PC-9 (cell line): ENCODE measurements around the gene JOSD1.

Experiments used
- EZH2 ChIP-seq: fragments of 200-600 bp; sonication (generic); IDR thresholded peaks from 2 replicates; pipeline ENCODE4 v1.8.0; 2017; ENCODE audit warnings: antibody characterized with exemption, low read depth
- TF ChIP-seq, protein P1 (sequence below): fragments of 200-600 bp; sonication (generic); conservative IDR thresholded peaks from 2 replicates; pipeline ENCODE4 v1.6.1; 2017; ENCODE audit warnings: mixed run types, antibody characterized with exemption, mild to moderate bottlenecking, moderate library complexity

DNA sequence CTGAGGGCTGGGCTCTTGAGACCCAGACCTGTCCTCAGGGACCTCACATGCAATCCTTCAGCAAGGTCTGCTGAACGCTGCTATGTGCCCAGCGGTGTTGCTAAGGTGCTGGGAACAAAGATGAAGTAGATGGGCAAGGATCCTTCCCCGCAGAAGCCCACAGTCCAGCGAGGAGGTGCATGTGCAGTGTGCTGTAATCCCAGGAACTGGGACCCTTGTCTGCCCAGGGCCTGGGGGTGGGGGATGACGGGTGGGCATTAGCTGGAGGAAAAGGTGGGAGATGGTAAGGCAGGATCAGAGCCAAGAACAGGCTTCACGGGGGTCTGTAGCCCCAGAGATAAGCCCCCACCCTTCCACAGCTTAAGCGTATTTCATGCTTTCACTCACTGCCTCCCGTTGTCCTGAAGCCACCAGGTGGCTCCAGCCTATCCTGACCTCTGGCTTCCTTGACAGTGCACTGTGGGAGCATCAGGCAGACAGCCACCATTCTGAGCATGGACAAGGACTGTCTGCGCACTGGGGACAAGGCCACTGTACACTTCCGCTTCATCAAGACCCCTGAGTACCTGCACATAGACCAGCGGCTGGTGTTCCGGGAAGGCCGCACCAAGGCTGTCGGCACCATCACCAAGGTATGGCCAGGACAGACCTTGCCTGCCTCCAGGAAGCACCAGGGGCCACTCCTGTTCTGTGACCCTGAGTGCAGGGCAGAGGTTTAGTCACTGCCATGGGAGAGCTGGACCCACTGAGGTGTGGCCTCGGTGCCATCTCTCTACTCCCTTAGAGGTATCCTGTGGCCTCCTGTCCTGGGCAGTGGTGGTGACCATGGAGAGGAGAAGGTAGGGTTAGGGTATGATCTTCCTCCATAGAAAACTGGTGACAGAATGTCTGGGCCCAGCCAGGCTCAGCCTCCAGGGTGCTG is 27.0 kb upstream of the JOSD1 start:
- TF ChIP-seq, protein P1, sequence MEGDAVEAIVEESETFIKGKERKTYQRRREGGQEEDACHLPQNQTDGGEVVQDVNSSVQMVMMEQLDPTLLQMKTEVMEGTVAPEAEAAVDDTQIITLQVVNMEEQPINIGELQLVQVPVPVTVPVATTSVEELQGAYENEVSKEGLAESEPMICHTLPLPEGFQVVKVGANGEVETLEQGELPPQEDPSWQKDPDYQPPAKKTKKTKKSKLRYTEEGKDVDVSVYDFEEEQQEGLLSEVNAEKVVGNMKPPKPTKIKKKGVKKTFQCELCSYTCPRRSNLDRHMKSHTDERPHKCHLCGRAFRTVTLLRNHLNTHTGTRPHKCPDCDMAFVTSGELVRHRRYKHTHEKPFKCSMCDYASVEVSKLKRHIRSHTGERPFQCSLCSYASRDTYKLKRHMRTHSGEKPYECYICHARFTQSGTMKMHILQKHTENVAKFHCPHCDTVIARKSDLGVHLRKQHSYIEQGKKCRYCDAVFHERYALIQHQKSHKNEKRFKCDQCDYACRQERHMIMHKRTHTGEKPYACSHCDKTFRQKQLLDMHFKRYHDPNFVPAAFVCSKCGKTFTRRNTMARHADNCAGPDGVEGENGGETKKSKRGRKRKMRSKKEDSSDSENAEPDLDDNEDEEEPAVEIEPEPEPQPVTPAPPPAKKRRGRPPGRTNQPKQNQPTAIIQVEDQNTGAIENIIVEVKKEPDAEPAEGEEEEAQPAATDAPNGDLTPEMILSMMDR: no peak
- no peak for TF ChIP-seq EZH2
